K562 (cell line): Measurements from ENCODE around the gene PCF11. TPM values are rescaled to one million over a fixed set of nuclear protein-coding genes. Genes with fewer than 3 reads are reported as not detected.

Experiments used
- FOXJ2 ChIP-seq: fragments of 200-800 bp; sonication (Bioruptor generic); IDR thresholded peaks from 2 replicates; pipeline ENCODE4 v1.6.1; 2016; ENCODE audit warnings: missing genetic modification characterization, missing compliant biosample characterization
- MAX ChIP-seq: sonication (generic); formaldehyde crosslinking; IDR thresholded peaks from 2 replicates; pipeline ENCODE4 v1.9.0; 2022; ENCODE audit warnings: mild to moderate bottlenecking, missing genetic modification reagents
- MBD2 ChIP-seq: sonication (generic); IDR thresholded peaks from 2 replicates; pipeline ENCODE4 v1.6.1; 2016; ENCODE audit warnings: low read depth, borderline replicate concordance
- RBFOX2 ChIP-seq: fragments of 200-400 bp; formaldehyde crosslinking; IDR thresholded peaks from 2 replicates; pipeline ENCODE4 v1.6.1; 2017; ENCODE audit warnings: low read depth, mild to moderate bottlenecking, low read length, moderate library complexity
- RFX1 ChIP-seq: fragments of 450-650 bp; IDR thresholded peaks from 2 replicates; pipeline ENCODE4 v1.6.1; 2016; ENCODE audit warnings: mild to moderate bottlenecking, moderate library complexity
- SRSF7 ChIP-seq: fragments of 200-400 bp; formaldehyde crosslinking; optimal IDR thresholded peaks from 2 replicates; pipeline ENCODE3; 2017; ENCODE audit warnings: mild to moderate bottlenecking, low read depth, low read length
- TAF9B ChIP-seq: fragments of 450-650 bp; IDR thresholded peaks from 2 replicates; pipeline ENCODE4 v1.6.1; 2018; ENCODE audit warnings: mild to moderate bottlenecking; ENCODE audit not compliant: partially characterized antibody
- TBP ChIP-seq: optimal IDR thresholded peaks from 2 replicates; pipeline ENCODE3; 2011; ENCODE audit warnings: low read depth, low read length, improper control_type of control experiment
- TCF7 ChIP-seq: sonication (generic); IDR thresholded peaks from 2 replicates; pipeline ENCODE4 v1.6.1; 2016; ENCODE audit warnings: antibody characterized with exemption, borderline replicate concordance
- TRIM28 ChIP-seq: fragments of 450-650 bp; IDR thresholded peaks from 2 replicates; pipeline ENCODE4 v1.6.1; 2017
- ZNF407 ChIP-seq: fragments of 450-650 bp; IDR thresholded peaks from 2 replicates; pipeline ENCODE4 v1.6.1; 2016; ENCODE audit warnings: low read depth
- ZNF583 ChIP-seq: fragments of 250-450 bp; sonication (Bioruptor Pico); IDR thresholded peaks from 2 replicates; pipeline ENCODE4 v1.4.0; 2020
- ZNF766 ChIP-seq: fragments of 200-800 bp; sonication (Bioruptor generic); conservative IDR thresholded peaks from 2 replicates; pipeline ENCODE4 v1.6.1; 2016; ENCODE audit warnings: missing genetic modification characterization, missing compliant biosample characterization
- ZNF830 ChIP-seq: fragments of 250-450 bp; sonication (Bioruptor Pico); IDR thresholded peaks from 2 replicates; pipeline ENCODE4 v1.5.0; 2021; ENCODE audit warnings: mild to moderate bottlenecking
- polyA plus RNA-seq, 8 experiments: library from polyadenylated mRNA; depleted of rRNA in 4 of 8; stranded (reverse) in 5 of 8; unstranded in 3 of 8; fragments of >200 nt; fragmentation: Nextera tagmentation in 2 of 8; fragmentation: Illumina TruSeq in 1 of 8; extraction: Ambion mirVana in 2 of 8; extraction: Trizol in 1 of 8; gene quantifications; 2 replicates each; pipeline versions ENCODE4 v1.2.1 to v1.2.3, GENCODE V29; 2011 to 2014; ENCODE audit warnings: inconsistent platforms in 1 of 8, missing spikeins in 1 of 8
- total RNA-seq, 7 experiments: library from RNA; depleted of rRNA in 6 of 7; stranded (reverse); fragments of >200 nt in 6 of 7; fragmentation: Illumina TruSeq in 2 of 7; extraction: Trizol in 2 of 7; gene quantifications; 2 replicates each; pipeline versions ENCODE4 v1.2.1 to v1.2.3, GENCODE V29; 2011 to 2021; ENCODE audit warnings: low replicate concordance in 1 of 7
- TF ChIP-seq, protein P1 (sequence below): fragments of 450-650 bp; IDR thresholded peaks from 2 replicates; pipeline ENCODE4 v1.6.1; 2016; ENCODE audit warnings: antibody characterized with exemption
- TF ChIP-seq, protein P2 (sequence below): sonication (generic); formaldehyde crosslinking; IDR thresholded peaks from 2 replicates; pipeline ENCODE4 v1.8.0; 2022; ENCODE audit warnings: mild to moderate bottlenecking, missing genetic modification reagents, borderline replicate concordance

PCF11 gene
- total and polyA plus RNA-seq, 9 of the 15 experiments (the other 6 are each of a cell fraction or from before 2014, with no cell fraction given): 9.3 to 91.6 (median 54.4) TPM

- TF ChIP-seq ZNF407: peak; percentile 56
- TF ChIP-seq TRIM28: no peak
- peak; percentile 97 for TF ChIP-seq RFX1
- TF ChIP-seq MBD2: peak; percentile 20; the same call in 1 of the 2 replicates
- TF ChIP-seq ZNF583: 0 out of 2 replicates have a peak, but pooled peaks have one; percentile 40
- TF ChIP-seq MAX (CRISPR knock-in tag): peak; percentile 74
- TF ChIP-seq, protein P1, sequence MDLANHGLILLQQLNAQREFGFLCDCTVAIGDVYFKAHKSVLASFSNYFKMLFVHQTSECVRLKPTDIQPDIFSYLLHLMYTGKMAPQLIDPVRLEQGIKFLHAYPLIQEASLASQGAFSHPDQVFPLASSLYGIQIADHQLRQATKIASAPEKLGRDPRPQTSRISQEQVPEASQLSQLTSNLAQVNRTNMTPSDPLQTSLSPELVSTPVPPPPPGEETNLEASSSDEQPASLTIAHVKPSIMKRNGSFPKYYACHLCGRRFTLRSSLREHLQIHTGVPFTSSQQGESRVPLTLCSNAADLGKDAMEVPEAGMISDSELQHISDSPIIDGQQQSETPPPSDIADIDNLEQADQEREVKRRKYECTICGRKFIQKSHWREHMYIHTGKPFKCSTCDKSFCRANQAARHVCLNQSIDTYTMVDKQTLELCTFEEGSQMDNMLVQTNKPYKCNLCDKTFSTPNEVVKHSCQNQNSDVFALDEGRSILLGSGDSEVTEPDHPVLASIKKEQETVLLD: peak; percentile 91
- TF ChIP-seq ZNF766 (CRISPR knock-in tag): no peak
- peak; percentile 69 for TF ChIP-seq TBP
- TF ChIP-seq, protein P2, sequence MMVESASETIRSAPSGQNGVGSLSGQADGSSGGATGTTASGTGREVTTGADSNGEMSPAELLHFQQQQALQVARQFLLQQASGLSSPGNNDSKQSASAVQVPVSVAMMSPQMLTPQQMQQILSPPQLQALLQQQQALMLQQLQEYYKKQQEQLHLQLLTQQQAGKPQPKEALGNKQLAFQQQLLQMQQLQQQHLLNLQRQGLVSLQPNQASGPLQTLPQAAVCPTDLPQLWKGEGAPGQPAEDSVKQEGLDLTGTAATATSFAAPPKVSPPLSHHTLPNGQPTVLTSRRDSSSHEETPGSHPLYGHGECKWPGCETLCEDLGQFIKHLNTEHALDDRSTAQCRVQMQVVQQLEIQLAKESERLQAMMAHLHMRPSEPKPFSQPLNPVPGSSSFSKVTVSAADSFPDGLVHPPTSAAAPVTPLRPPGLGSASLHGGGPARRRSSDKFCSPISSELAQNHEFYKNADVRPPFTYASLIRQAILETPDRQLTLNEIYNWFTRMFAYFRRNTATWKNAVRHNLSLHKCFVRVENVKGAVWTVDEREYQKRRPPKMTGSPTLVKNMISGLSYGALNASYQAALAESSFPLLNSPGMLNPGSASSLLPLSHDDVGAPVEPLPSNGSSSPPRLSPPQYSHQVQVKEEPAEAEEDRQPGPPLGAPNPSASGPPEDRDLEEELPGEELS: 0 out of 2 replicates have a peak, but pooled peaks have one; percentile 47
- peak; percentile 72 for TF ChIP-seq RBFOX2
- TF ChIP-seq FOXJ2 (tag): peak; percentile 94
- no peak for TF ChIP-seq SRSF7
- no peak for TF ChIP-seq ZNF830
- TF ChIP-seq TAF9B: peak; percentile 71
- 0 out of 2 replicates have a peak, but pooled peaks have one; percentile 21 for TF ChIP-seq TCF7
These were observed 36.7 kb downstream of the PCF11 start, which contains the start of gene ANKRD42 (continued) for GRCh38 chr11:83193315-83194280.
